Stimulated activated CD4-positive, alpha-beta T cell treated with anti-CD3 and anti-CD28 coated beads, TNF-alpha, amount 100 ng/mL, for 1 hour (primary cell): Measurements from ENCODE around the gene GSG1.
A peak's percentile ranks its signal among the peaks of the same experiment; 100 is the strongest.

Experiments used
- DNase-seq, 3 donors: peaks; one replicate each; pipeline ENCODE4 v3.0.0-alpha.2; 2020; ENCODE audit warnings: low read depth in 3 of 3, low spot score in 1 of 3

GSG1 gene

GRCh38 chr12:13120413-13120812 is 16.9 kb upstream of the GSG1 start:
- no peak for DNase-seq

GRCh38 chr12:13119826-13120225 is 16.4 kb upstream of the GSG1 start:
- no peak for DNase-seq

GRCh38 chr12:13117029-13117428 is 13.6 kb upstream of the GSG1 start:
- DNase-seq: no peak

- no peak for DNase-seq
Measured at GRCh38 chr12:13116259-13116658, 12.8 kb upstream of the GSG1 start.

- no peak for DNase-seq
Measured at GRCh38 chr12:13114251-13115052, 11.0 kb upstream of the GSG1 start.

- DNase-seq: no peak
Measured at GRCh38 chr12:13112968-13113367, 9.5 kb upstream of the GSG1 start.

- no peak for DNase-seq
Measured at GRCh38 chr12:13106666-13107065, 3.2 kb upstream of the GSG1 start.

GRCh38 chr12:13105781-13106180 is 2.3 kb upstream of the GSG1 start:
- DNase-seq: no peak

GRCh38 chr12:13104409-13104808 is 942 bp upstream of the GSG1 start:
- DNase-seq: no peak

GRCh38 chr12:13102461-13103195 is 839 bp downstream of the GSG1 start:
- no peak for DNase-seq

- no peak for DNase-seq
Measured at GRCh38 chr12:13101821-13102375, 1.6 kb downstream of the GSG1 start.

GRCh38 chr12:13100882-13101769 is 2.3 kb downstream of the GSG1 start:
- DNase-seq: peak; percentile 73 to 84 (median 78)

GRCh38 chr12:13100605-13100881 is 2.9 kb downstream of the GSG1 start:
- no peak for DNase-seq

GRCh38 chr12:13099844-13100604 is 3.4 kb downstream of the GSG1 start:
- DNase-seq: no peak

GRCh38 chr12:13099066-13099843 is 4.2 kb downstream of the GSG1 start:
- no peak for DNase-seq

GRCh38 chr12:13097491-13098011 is 5.9 kb downstream of the GSG1 start:
- no peak for DNase-seq

- DNase-seq: no peak
Measured at GRCh38 chr12:13095266-13095995, 8.0 kb downstream of the GSG1 start.

GRCh38 chr12:13094367-13094766 is 9.1 kb downstream of the GSG1 start:
- no peak for DNase-seq

- DNase-seq: no peak
Measured at GRCh38 chr12:13093848-13094220, 9.6 kb downstream of the GSG1 start.
